Activated CD4-positive, alpha-beta T cell treated with anti-CD3 and anti-CD28 coated beads, Interleukin-2, amount 50 U/mL, for 4 hours (primary cell): ENCODE results near the gene NUP85.
"Not testable (repeated sequence)": the region's sequence is repeated elsewhere in the genome, so short reads cannot be mapped to it uniquely, and the experiment has no call there.

Experiments used
- DNase-seq, 2 experiments: peaks; one replicate each; pipeline ENCODE4 v3.0.0-alpha.2; 2020

NUP85 gene

DNA sequence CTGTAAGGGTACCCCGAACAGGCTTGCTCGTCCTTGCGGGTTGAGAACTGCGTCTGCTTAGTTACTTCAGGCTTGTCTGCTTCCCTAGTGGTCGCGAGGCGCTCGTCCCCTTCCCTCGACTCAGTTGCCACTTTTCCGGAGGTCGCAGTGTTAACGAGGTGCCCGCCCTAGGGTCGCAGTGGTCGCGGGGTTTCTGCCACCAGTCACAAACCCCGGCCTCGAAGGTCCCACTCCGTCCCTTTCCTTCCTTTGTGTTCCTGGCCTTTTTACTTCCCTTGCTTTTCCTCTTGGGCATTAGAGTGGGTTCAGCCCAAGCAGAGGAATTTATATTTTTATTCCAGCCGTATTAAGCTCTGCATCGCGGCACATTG is 299 bp downstream of the NUP85 start:
- no peak for DNase-seq

DNA sequence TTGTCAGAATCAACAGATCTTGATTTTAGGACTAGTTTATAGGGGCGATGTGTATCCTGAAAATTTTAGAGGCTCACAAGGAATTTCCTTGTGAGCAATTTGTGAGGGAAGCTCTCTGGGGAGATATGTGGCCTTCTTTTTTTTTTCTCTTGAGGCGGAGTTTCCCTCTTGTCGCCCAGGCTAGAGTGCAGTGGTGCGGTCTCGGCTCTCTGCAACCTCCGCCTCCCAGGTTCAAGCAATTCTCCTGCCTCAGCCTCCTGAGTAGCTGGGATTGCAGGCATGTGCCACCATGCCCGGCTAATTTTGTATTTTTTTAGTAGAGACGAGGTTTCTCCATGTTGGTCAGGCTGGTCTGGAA is 1.6 kb downstream of the NUP85 start:
- not testable (repeated sequence) for DNase-seq

DNA sequence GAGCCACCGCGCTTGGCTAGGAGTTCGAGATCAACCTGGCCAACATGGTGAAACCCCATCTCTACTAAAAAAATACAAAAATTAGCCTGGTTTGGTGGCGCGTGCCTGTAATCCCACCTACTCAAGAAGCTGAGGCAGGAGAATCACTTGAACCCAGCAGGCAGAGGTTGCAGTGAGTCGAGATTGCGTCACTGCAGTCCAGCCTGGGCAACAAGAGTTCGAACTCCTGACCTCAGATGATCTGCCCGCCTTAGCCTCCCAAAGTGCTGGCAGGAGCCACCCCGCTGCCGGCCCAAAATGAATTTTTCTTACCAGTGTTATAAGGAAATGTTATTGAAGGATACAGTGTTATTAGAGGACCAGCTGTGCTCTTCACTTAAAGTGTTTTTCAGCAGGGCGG is 2.3 kb downstream of the NUP85 start:
- no peak for DNase-seq

DNA sequence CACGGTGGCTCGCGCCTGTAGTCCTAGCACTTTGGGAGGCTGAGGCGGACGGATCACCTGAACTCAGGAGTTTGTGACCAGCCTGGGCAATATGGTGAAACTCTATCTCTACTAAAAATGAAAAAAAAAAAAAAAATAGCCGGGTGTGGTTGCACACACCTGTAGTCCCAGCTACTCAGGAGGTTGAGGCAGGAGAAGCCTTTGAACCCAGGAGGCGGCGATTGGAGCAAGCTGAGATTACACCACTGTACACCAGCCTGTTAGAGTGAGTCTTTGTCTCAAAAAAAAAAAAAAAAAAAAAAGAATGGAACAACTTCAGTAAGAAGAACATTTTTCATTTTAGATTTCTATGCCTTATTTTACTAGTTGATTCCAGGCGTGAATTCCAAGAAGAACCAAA is 2.7 kb downstream of the NUP85 start:
- no peak for DNase-seq

DNA sequence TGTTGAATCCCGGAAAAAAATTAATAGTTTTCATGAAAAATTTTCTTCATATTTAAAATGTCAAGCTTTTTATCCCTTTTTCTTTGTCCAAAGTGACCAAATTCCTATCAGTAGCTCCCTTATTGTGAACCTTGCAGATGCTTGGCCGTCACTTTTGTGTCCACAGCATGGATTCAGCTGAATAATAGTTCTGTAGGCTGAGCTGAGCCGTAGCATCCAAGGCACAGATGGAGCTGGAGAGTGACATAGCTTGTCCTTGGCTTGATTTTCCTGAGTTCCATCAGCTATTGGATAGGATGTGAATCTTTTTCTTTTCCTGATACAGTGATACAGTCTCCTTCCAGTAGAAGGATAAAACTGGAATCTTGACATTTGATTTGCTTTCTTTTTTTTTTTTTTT is 3.6 kb downstream of the NUP85 start:
- DNase-seq = no peak

DNA sequence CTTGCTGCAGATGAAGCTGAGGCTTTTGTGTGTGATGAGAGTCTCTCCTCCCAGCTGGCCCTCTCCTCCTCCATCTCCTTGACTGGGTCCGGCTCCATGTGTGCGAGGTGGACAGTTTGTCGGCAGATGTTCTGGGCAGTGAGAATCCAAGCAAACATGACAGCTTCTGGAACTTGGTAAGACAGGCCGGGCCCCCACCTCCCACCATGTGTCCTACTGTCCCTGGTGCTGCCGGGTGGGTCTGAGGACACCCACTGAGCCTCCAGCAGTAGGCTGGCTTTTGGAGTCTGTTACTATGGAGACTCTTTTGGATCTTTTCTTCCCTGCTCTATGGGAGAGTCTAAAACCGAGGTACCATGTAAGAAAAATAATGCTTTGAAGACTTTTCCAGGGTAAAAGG is 12.7 kb downstream of the NUP85 start:
- no peak for DNase-seq

DNA sequence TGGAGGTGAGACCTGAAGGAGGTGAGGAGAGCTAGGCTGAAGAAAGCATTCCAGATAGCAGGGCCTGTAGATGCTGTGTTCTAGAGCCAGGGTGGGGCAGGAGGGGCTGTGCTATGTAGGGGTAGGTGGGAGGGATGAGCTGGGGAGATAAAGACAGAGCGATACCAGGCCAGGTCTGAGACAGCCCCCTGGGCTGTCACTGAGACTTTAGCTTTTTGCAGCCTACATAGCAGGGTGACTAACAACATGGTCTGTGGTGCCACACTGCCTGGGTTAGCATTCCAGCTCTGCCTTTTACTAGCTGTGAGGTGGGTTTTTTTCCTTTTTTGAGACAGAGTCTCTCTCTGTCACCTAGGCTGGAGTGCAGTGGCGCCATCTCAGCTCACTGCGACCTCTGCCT is 14.3 kb downstream of the NUP85 start:
- no peak for DNase-seq

DNA sequence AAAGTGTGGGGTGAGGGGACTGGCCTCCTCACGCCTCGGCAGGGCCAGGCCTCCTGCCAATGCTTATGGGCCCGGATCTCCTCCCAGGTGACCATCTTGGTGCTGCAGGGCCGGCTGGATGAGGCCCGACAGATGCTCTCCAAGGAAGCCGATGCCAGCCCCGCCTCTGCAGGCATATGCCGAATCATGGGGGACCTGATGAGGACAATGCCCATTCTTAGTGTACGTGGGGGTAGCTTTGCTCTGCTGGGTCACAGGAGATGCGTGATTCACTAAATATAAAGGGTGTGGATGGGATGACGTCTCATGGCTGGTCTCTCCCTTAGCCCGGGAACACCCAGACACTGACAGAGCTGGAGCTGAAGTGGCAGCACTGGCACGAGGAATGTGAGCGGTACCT is 19.5 kb downstream of the NUP85 start:
- no peak for DNase-seq

DNA sequence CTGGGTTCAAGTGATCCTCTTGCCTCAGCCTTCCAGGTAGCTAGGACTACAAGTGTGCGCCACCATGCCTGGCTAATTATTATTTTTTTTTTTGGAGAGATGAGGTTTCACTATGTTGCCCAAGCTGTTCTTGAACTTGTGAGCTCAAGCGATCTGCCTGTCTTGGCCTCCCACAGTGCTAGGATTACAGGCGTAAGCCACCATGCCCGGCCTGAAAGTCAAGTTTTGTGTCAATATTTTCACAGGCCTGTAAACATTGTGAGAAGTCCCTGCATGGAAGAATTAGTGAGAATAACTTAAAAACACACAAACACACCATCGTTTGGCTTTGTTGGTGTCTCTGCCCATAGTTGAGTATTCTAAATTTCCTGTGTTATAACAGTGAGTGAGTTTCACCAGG is 22.2 kb downstream of the NUP85 start:
- DNase-seq = no peak

DNA sequence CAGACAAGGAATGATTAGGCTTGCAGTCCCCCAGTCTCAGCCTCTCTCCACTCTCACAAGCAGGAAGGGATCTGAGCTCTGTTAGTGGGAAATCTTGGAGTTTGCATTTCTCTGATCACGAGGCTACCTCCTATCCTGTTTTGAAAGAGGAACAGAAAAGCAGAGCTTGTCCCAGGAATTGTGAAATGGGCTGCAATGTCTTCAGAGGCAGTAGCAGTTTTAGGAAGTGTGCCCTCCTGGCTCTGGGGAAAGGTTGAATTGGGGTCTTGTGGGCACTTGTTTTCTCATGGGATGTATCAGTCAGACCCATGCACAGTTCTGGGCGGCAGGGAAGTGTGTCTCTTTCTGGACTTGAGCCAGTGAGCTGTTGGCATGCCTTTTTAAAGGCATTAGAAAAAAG is 22.8 kb downstream of the NUP85 start:
- no peak for DNase-seq

DNA sequence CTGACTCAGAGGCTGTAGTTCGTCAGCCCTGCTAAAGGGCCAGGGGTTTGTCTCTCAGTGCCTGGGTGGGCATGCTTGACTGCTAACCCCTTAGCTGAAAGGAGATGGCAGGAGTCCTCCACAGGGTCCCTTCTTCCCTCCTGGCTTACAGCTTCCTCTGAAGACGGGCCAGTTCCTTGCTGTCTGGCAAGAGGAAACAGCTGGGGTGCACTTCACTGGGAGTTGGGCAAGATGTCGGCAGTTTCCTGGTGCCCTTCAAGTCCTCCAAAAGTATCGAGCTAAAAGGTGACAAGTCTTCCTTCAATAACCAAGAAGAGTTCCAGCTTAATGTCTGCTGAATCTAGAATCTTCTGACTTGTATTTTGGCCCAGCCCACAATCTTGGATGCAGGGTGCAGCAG is 23.4 kb downstream of the NUP85 start:
- no peak for DNase-seq

DNA sequence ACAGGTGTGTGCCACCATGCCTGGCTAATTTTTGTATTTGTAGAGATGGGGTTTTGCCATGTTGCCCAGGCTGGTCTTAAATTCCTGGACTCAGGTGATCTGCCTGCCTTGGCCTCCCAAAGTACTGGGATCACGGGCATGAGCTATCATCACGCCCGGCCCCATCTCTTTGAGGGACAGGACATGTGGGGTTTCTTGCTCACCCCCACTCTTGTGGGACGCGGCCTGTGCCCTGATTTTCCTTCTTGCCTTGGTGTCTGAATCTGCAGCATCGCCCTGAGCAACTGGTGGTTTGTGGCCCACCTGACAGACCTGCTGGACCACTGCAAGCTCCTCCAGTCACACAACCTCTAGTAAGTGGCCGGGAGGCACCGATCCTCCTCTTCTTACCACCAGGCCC is 25.6 kb downstream of the NUP85 start:
- no peak for DNase-seq

DNA sequence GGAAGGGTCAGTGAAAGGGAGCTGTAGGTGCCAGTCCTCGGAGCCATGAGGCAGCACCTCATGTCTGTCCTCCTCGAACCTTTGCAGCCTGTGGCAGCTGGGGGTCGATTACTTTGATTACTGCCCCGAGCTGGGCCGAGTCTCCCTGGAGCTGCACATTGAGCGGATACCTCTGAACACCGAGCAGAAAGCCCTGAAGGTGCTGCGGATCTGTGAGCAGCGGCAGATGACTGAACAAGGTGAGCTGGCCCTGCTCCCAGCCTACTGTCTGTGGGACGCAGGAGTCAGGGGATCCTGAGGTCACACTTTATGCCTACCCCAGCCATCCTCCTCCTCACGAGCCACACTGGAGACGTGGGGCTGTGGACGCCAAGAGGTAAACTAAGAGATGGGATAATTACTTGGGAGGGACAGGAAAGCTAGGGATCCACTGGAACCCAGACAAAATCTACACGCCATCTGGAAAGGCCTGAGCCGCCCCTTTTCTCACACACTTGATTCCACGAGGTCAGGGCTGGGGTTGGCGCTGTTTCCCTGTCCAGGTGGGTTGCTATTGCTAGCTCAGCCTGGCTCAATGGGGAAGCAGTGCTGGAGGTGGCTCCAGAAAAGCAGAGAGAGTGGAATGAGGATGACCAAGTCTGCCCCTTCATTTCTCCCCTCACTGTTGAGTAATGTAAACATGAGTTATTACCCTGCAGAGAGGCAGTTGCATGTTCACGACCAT is 26.4 kb downstream of the NUP85 start:
- no peak for DNase-seq

DNA sequence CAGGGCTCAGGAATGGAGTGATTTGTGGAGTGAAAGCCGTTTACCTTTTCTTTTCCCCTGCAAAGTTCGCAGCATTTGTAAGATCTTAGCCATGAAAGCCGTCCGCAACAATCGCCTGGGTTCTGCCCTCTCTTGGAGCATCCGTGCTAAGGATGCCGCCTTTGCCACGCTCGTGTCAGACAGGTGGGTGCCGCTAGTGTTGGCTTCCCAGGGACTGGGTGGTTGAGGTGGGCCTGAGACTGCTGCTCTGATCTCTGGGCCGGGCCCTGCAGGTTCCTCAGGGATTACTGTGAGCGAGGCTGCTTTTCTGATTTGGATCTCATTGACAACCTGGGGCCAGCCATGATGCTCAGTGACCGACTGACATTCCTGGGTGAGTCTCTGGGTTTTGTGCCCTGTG is 27.3 kb downstream of the NUP85 start:
- no peak for DNase-seq

DNA sequence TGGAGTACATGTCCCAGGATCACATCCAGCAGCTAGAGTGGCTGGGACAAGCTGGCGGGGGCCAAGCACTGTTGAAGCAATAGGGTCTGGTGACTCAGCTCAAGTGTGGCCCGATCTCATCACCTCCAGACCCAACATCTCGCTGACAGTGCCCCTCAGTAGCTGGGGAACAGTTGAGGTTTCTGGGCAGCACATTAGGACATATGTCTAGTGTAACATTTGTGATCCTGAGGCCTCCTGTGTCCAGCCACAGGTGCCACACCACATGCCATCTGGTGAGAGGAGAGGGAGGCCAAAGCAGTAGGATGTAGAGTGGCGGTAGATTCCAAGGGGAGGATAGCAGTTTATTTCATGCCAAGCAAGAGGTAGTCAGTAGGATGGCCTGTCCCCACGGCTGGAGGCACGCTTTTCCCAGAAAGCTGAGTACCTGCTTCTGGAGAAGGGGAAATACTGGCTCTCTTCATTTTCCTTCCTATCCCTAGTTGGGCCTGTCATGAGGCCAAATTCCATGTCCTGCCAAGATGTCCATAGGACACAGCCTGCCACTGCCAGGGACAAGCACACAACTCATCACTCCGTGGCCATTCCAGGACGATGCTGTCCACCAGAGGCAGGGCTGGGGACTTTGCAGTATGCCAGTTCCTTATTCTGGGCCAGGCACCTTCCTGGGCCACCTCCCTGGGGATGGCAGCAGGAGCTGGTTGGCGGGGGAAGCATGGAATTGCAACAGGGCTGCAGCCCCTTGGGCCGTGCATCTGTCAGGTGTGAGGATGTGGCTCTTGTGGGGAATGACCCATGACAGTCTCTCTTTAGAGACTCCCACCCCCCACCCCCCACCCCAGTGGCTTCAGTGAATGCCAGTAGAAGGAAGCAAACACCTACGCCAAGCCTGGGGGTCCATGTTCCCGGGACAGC is 31.9 kb downstream of the NUP85 start:
- DNase-seq = no peak

DNA sequence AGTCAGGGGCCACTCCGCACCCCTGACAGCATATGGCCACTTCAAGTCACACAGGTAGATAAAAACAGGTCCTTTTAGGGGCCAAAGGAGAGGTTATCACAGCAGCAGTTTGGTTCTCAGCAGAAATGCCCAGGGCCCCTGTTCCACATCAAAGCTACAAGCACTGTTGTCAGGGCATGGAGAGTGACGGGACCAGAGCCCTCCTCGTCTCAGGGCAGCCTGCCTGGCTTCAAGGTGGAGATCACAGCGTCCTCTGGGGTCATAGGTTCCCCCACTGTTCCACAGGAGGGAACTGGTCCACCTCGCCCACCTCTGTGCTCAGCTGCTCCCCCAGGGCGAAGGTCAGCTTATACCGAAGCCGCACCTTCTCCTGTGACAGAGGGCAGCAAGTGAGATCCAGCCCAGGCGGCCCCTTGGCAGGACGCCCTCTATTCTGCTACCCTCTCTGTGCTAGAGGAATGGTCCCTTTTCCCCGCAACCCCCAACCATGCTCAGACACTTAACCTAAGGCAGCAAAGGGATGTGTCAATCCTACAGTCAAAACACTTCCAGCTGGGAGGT is 32.6 kb downstream of the NUP85 start:
- DNase-seq = no peak

DNA sequence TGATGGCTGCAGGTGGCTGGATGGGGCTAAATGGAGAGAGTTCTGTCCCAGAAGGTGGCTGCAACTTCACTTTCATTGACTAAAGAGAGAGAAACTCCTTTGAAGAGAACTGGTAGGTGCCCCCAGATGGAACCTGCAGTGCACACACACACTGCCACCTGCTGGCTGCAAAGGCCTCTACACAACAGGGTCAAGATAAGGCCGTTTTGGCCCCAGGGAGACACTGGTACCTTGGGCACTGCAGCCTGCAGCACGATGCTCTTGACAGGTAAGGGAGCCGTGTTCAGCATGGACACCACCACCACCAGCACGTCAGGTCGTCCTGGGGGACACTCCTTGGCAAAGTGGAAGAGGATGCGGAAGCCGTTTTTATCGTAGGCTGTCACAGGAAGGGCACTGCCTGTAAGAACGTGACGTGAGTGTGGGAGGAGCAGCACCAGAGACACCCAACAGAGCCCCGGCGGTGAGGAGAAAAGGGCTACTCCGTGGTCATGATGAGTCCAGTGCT is 33.3 kb downstream of the NUP85 start:
- peak; percentile 51 to 56 for DNase-seq

DNA sequence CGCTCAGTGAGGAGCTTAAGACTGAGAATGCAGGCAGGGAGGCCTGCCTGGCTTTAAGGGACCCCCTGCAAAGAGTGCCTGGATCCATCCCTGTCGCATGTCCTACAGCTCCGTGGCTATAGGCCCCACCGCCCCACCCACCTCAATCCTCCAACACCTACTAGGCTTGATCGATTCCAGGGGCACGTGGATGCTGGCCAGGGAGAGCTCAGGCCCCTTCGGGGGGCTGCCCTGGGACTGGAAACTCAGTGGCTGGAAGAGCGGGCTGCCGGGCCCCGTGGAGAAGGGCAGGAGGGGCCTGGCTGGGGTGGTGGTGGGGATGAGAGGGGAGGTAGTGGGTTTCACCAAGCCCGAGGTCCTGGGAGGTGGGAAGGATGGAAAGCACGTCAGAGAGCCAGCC is 33.7 kb downstream of the NUP85 start:
- no peak for DNase-seq

DNA sequence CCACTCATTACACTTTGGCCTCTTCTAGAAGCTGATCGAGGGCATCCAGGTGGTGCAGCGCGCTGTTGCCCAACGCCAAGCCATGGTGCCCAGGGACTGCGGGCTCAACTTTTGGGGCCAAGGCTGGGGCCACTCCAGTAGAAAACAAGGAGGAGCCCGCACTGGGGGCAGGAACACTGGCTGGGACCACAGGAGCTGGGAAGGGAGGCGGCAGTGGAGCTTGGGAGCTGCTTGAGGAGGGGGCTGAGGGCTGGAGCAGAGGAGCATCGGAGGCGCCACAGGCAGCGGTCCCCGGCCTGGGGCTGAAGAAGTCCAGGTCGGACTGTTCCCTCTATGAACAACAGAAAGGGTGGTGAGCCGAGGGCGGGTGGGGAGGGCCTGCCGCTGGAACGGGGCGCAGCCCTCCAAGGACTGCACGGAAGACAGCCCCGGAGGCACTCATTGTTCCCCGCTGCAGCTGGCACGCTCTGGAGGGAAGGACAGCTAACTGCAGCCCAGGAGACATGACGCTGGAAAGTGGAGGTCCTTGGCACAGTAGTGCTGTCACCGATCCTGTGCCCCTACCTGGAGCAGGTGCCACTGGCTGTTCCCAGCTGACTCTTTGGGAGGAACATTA is 34.4 kb downstream of the NUP85 start:
- no peak for DNase-seq

DNA sequence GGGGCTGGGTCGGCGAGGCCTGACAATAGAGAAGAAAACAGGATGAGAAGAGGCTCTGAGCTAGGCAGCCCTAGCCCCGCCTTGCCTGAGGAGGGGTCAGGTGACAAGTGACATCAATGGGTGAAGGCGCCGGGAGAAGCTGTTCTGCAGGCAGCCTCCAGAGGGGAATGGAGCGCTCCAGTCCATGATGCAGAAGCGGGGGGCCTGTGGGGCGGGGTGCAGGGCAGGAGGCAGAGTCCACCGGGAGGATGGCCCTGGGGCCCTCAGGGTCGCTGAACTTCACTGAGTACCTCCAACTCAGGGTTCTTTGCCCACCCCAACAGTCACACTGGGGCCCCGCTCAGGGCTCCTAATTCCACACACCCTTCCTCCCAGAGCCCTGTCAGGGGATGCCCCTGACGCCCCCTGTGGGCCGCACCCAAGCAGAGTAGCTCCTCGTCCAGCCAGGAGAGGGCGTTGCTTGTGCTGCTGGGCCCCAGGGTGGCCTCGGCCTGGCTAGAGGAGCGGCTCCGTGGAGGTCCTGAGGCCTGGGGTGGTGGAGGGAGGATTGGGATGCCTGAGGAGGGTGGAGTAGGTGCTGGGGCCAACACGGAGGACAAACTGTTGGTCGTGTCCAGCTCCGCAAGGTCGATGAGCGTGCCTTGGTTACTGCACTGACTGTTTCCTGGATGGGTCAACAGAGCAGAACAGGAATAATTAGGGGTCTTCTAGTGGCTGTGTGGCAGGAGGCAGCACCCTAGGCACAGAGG is 35.1 kb downstream of the NUP85 start:
- DNase-seq = peak; percentile 31 to 40

DNA sequence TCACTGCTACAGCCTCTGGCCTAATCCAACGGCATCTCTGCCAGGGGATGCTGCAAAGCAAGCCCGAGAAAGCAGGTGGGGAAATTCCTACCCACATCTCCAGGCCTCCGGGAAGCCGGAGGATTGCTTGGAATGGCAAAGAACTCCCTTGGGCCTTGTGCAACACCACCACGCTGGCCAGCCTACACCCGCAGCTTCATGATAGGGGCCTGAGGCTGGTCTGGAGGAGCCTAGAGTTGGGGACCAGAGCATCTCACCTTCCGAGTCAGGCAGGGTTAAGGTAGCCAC is 35.6 kb downstream of the NUP85 start:
- no peak for DNase-seq

DNA sequence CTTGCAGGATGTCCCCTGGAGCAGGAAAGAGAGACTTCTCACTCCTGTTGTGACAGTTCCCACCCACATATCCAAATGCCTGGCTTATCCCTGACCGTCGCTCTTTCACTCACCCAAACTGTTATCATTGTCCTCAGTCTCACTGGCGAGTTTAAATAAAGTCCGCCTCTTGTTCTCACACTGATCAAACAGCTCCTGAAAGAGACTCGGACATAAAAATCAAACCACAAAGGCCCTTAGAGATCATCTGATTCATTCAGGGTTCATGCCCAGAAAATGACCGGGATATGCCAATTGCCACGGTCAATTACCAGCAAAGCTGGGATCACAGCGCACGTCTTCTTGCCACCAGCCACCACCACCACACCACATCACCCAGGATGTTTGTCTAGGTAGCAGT is 36.0 kb downstream of the NUP85 start:
- DNase-seq = no peak

DNA sequence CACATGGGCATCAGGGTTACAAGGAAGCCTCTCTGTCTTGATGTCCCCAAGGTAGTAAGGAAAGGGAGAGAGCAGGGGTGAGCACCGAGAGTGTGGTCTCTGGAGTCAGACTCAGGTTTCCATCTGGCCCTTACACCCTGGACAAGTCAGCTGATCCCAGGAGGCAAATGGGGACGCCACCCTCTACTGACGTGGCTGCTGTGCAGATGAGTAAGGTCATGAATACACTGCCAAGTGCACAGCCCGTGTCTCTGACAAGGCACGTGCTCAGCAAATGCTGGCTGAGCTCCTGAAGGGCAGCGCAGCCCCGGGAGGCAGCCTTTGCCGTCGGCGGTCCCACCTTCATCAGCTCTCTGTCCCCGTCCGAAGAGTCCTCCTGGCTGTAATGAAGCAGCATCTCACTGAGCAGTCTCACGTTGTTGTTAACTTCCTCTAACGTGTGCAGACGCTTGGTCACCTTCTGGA is 36.5 kb downstream of the NUP85 start:
- DNase-seq = peak in 1 of 2 experiments; percentile 24
